ENCODE results near the gene MRPL23. TPM values are rescaled to one million over a fixed set of nuclear protein-coding genes. Genes with fewer than 3 reads are reported as not detected.

Gene MRPL23
- total RNA-seq, 1 donor from 2014 or later, result 148 TPM

DNA sequence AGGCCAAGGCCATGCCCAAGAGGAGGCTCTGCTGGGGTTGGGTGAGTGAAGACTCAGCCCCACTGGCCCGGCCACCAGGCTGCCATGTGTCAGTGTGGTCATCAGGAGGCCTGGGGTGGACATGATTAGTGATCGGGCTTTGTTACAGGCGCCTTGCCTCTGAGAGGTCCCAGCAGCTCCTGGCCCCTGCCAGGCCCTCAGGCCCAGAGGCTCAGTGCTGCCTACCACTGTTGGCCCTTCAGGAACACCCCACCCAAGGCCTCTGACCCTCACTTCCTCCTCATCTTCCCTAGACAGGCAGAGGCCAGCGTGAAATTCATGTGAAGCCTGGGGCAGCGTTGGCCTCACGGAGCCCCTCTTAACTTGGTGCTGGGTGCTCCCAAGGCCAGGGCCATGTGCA, 2.2 kb downstream of the MRPL23 start:
- H3K4me1 ChIP-seq, result no peaks in the 10 kb centered on the region
- intact Hi-C loops (cut with DNase I), result no loop called here
- TF ChIP-seq POLR2A (IDR thresholded peaks at IDR 0.05) (no peak), POLR2AphosphoS5 (IDR thresholded peaks at IDR 0.05; ENCODE audit: insufficient read depth in 1 of 2, low read depth in 1 of 2) (no peak)
- TF ChIP-seq, protein P1, sequence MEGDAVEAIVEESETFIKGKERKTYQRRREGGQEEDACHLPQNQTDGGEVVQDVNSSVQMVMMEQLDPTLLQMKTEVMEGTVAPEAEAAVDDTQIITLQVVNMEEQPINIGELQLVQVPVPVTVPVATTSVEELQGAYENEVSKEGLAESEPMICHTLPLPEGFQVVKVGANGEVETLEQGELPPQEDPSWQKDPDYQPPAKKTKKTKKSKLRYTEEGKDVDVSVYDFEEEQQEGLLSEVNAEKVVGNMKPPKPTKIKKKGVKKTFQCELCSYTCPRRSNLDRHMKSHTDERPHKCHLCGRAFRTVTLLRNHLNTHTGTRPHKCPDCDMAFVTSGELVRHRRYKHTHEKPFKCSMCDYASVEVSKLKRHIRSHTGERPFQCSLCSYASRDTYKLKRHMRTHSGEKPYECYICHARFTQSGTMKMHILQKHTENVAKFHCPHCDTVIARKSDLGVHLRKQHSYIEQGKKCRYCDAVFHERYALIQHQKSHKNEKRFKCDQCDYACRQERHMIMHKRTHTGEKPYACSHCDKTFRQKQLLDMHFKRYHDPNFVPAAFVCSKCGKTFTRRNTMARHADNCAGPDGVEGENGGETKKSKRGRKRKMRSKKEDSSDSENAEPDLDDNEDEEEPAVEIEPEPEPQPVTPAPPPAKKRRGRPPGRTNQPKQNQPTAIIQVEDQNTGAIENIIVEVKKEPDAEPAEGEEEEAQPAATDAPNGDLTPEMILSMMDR (IDR thresholded peaks at IDR 0.05), result no peak
- no peak overlapping the region for H3K4me3 ChIP-seq
- DNase-seq (ENCODE audit: extremely low spot score in 2 of 2), result no peak
- no peak overlapping the region for H3K27ac ChIP-seq
- no peaks in the 10 kb centered on the region for H3K9me3 ChIP-seq
- no peaks in the 10 kb centered on the region for H3K36me3 ChIP-seq
- no peaks in the 10 kb centered on the region for H3K27me3 ChIP-seq

DNA sequence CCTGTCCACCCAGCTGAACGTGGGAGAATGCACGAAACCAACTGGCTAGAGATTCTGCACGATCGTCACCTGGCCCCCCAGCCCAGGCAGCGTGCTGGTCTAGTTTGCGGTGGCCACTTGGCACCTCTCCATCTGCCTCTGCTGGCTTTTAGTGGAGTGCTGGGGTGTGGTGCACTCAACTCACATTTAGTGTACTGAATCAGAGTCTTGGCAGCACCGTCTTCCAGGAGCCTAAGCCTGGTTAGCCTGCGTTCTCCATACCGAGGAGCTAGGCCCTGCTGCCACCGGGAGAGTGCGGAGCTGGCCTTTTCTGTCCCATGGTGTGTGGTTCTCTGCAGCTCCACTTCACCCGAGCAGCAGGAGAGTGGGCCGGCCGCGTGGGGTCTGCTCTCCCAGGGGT, 2.8 kb downstream of the MRPL23 start:
- intact Hi-C loops (cut with DNase I), result no loop called here
- H3K36me3 ChIP-seq, result no peaks in the 10 kb centered on the region
- no peaks in the 10 kb centered on the region for H3K9me3 ChIP-seq
- no peak for TF ChIP-seq POLR2A (IDR thresholded peaks at IDR 0.05)
- TF ChIP-seq, protein P1 (IDR thresholded peaks at IDR 0.05), result no peak
- TF ChIP-seq POLR2AphosphoS5 (IDR thresholded peaks at IDR 0.05; ENCODE audit: insufficient read depth in 1 of 2, low read depth in 1 of 2), result no peak
- no peaks in the 10 kb centered on the region for H3K27me3 ChIP-seq
- DNase-seq (ENCODE audit: extremely low spot score in 2 of 2), result no peak
- no peak overlapping the region for H3K27ac ChIP-seq
- H3K4me1 ChIP-seq, result no peaks in the 10 kb centered on the region
- H3K4me3 ChIP-seq, result no peak overlapping the region

DNA sequence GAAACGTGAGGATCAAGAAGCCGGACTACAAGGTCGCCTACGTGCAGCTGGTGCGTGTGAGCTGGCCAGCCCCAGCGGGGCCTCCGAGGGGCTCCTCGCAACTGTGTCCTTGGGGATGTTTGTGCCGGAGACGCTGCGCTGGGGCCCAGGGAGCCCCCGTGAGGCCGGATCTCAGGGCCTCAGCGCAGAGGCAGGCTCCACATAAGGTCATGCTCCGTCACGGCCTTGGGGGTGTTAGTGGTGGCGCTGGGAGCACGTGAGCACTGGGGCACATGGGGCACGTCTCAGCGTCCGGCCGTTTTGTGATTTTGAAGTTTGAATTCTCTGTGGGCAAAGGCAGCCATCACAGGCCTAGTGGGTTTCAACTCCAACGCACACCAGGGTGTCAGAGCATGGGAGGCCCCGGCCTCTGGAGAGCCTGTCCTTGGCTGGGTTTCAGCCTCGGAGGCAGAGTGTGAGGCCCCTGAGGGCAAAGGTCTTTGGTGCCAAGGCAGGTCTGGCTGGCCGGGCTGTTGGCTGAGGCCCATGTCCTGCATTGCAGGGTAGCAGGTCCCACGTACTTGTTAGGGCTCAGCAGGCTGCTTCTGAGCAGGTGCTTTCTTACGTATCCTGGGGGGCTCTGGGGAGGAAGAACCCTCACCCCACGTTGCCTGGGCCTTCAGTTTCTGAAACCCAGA, 5.8 kb downstream of the MRPL23 start:
- Histone ChIP-seq H3K36me3 (no peaks in the 10 kb centered on the region), H3K27me3 (no peaks in the 10 kb centered on the region), H3K4me1 (no peaks in the 10 kb centered on the region), H3K27ac (no peak overlapping the region), H3K9me3 (no peaks in the 10 kb centered on the region), H3K4me3 (no peak overlapping the region)
- intact Hi-C loops (cut with DNase I), result no loop called here
- no peak for TF ChIP-seq POLR2AphosphoS5 (IDR thresholded peaks at IDR 0.05; ENCODE audit: insufficient read depth in 1 of 2, low read depth in 1 of 2)
- TF ChIP-seq, protein P1 (IDR thresholded peaks at IDR 0.05), result no peak
- TF ChIP-seq POLR2A (IDR thresholded peaks at IDR 0.05), result no peak
- DNase-seq (ENCODE audit: extremely low spot score in 2 of 2), result no peak

DNA sequence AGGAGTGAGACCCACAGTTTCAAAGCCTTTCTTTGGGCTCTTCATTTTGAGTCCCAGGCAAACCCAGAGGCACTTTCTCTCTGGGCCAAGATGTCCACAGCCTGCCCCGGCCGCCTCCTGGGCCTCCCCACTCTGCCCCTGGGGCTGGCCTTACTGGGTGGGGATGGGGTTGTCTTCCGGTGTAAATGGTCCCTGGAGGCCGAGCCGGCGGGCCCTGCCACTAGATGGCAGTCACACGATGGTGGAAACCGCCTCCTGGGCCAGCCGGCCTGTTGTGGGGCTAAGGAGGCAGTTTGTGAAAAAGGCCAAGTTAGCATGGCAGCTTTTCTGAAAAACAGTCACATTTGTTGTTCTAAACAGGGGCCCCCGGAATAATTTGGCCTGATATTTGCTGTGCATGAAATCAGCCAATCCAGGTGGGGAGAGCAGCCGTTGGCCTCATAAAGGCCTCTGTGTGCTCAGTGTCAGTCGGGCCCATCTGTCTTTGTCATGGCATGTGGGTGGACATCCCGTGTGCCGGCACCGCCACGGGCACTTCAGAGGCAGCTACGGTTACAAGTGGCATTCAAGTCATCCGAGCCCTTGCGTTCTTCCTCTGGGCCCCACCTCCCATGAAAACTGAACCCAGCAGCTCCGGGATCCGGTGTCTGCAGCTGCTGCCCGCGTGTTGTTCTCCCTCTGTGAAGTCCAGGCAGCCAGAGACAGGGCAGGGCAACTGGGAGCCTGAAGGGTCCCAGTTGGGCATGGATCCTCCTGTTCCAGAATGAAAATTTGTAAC, 6.5 kb downstream of the MRPL23 start:
- H3K27ac ChIP-seq, result no peak overlapping the region
- no peak for DNase-seq (ENCODE audit: extremely low spot score in 2 of 2)
- no peaks in the 10 kb centered on the region for H3K36me3 ChIP-seq
- no peaks in the 10 kb centered on the region for H3K4me1 ChIP-seq
- intact Hi-C loops (cut with DNase I), result no loop called here
- no peaks in the 10 kb centered on the region for H3K9me3 ChIP-seq
- no peaks in the 10 kb centered on the region for H3K27me3 ChIP-seq
- TF ChIP-seq POLR2A (IDR thresholded peaks at IDR 0.05) (no peak), POLR2AphosphoS5 (IDR thresholded peaks at IDR 0.05; ENCODE audit: insufficient read depth in 1 of 2, low read depth in 1 of 2) (no peak)
- TF ChIP-seq, protein P1 (IDR thresholded peaks at IDR 0.05), result no peak
- no peak overlapping the region for H3K4me3 ChIP-seq

DNA sequence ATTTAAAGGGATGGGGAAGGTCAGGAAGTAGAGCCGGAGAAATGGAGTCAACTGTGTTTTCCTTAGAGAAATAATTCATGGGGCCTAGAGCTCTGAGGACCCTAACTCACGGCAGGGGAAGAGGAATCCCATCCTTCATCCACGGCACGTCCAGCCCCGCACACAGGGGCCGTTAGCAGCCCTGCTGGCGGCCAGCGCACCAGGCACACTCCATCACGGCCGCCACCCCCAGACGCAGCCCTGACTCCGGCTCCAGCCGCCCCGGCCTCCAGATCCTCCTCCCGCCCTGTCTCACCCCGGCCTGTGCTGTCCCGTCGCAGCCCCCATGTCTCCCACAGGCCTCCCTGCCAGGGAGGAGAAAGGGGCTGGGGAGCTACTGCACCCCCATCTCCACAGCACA, 11.2 kb downstream of the MRPL23 start:
- TF ChIP-seq POLR2AphosphoS5 (IDR thresholded peaks at IDR 0.05; ENCODE audit: insufficient read depth in 1 of 2, low read depth in 1 of 2), result no peak
- TF ChIP-seq, protein P1 (IDR thresholded peaks at IDR 0.05), result no peak
- no peak for TF ChIP-seq POLR2A (IDR thresholded peaks at IDR 0.05)
- H3K36me3 ChIP-seq, result no peaks in the 10 kb centered on the region
- intact Hi-C loops (cut with DNase I), result no loop called here

More for the DNA sequence above, 11.2 kb downstream of the MRPL23 start:
- H3K4me1 ChIP-seq, result no peaks in the 10 kb centered on the region
- DNase-seq (ENCODE audit: extremely low spot score in 2 of 2), result no peak
- H3K27ac ChIP-seq, result no peak overlapping the region
- no peak overlapping the region for H3K4me3 ChIP-seq
- H3K27me3 ChIP-seq, result no peaks in the 10 kb centered on the region
- H3K9me3 ChIP-seq, result no peaks in the 10 kb centered on the region
